ENCODE data around the gene EIPR1. TPM values are rescaled to one million over a fixed set of nuclear protein-coding genes. Genes with fewer than 3 reads are reported as not detected.

Gene EIPR1
- total and polyA plus RNA-seq, 10 of the 15 experiments (the other 5 are each of a cell fraction or from before 2014, with no cell fraction given) = 23.6 to 61.2 (median 42.2) TPM

- DNase-seq (ENCODE audit: low read depth, low spot score) (no peak), ATAC-seq (no peak), FAIRE-seq (no peak)
- ChIA-PET POLR2A (no interaction called here), CTCF (no interaction called here), RAD21 (ENCODE audit: unreplicated experiment) (no interaction called here), SMC1A (ENCODE audit: uncharacterized antibody, unreplicated experiment) (no interaction called here)
- H3K27me3 ChIP-seq (replicated peaks in 1 of 2; ENCODE audit: control insufficient read depth in 2 of 2, insufficient read depth in 2 of 2, low read length in 1 of 2) = no peaks in the 10 kb centered on the region
- no TSS peak for BruUV-seq (replicated peaks)
- no peak overlapping the region for H3K4me2 ChIP-seq (ENCODE audit: control insufficient read depth, insufficient read depth)
- no peaks in the 10 kb centered on the region for H3K4me1 ChIP-seq (ENCODE audit: control insufficient read depth, insufficient read depth, low read length)
- H3K9ac ChIP-seq (ENCODE audit: control insufficient read depth, insufficient read depth, low read length) = no peak overlapping the region
- no peak overlapping the region for H3K27ac ChIP-seq (ENCODE audit: control insufficient read depth, insufficient read depth)
- H3K36me3 ChIP-seq (ENCODE audit: control insufficient read depth in 2 of 2, insufficient read depth in 2 of 2, low read length in 1 of 2) = peaks cover 0 to 3% of the 10 kb centered on the region in 2 experiments; a peak in 1 of 4 replicates
- H3K9me3 ChIP-seq (replicated peaks; ENCODE audit: control insufficient read depth, insufficient read depth, low read length) = peaks cover 4% of the 10 kb centered on the region; the same call in 2 of the 3 replicates
- intact Hi-C loops (cut with micrococcal nuclease; ENCODE audit: unreplicated experiment) (no loop called here), in situ Hi-C loops (cut with MboI) (no loop called here)
- no peaks in the 10 kb centered on the region for H3K79me2 ChIP-seq (ENCODE audit: control insufficient read depth, insufficient read depth, low read length)
- no peak overlapping the region for H3K4me3 ChIP-seq
- H2AFZ ChIP-seq (ENCODE audit: control insufficient read depth, low read depth, low read length) = no peak overlapping the region
- WGBS (ENCODE audit: insufficient coverage, insufficient replicate concordance, low lambda C conversion rate, missing lambda C conversion rate) = 94% methylated on average over 11 of the region's 11 CpGs
- H4K20me1 ChIP-seq (ENCODE audit: control insufficient read depth, insufficient read depth) = no peaks in the 10 kb centered on the region
- no peak for TF ChIP-seq TARDBP (IDR thresholded peaks at IDR 0.05; ENCODE audit: borderline replicate concordance)
- no peak for TF ChIP-seq ESRRA (IDR thresholded peaks at IDR 0.05; ENCODE audit: low read length)
- TF ChIP-seq GABPA (IDR thresholded peaks at IDR 0.05; ENCODE audit: low read depth) = no peak
- no peak for TF ChIP-seq CTCF (IDR thresholded peaks at IDR 0.05 in 2 of 3, conservative IDR thresholded peaks at IDR 0.05 in 1 of 3; ENCODE audit: control insufficient read depth in 2 of 3, extremely low read depth in 1 of 3, insufficient read depth in 1 of 3, low read depth in 3 of 3, low read length in 3 of 3)
- TF ChIP-seq ZSCAN29 (IDR thresholded peaks at IDR 0.05) = no peak
- no peak for TF ChIP-seq NR2C1 (IDR thresholded peaks at IDR 0.05)
- no peak for TF ChIP-seq CEBPB (IDR thresholded peaks at IDR 0.05; ENCODE audit: borderline replicate concordance in 1 of 2, low read depth in 2 of 2, low read length in 2 of 2)
- TF ChIP-seq EZH2 (IDR thresholded peaks at IDR 0.05; ENCODE audit: borderline replicate concordance, control insufficient read depth, low read depth, low read length) = no peak
- TF ChIP-seq E4F1 (IDR thresholded peaks at IDR 0.05; ENCODE audit: borderline replicate concordance, partially characterized antibody) = no peak
- no peak for TF ChIP-seq RUNX3 (IDR thresholded peaks at IDR 0.05; ENCODE audit: low read length)
- TF ChIP-seq NBN (IDR thresholded peaks at IDR 0.05) = no peak
- TF ChIP-seq SP1 (IDR thresholded peaks at IDR 0.05; ENCODE audit: low read depth, low read length) = no peak
- no peak for TF ChIP-seq ATF2 (IDR thresholded peaks at IDR 0.05; ENCODE audit: low read length)
- TF ChIP-seq CREM (IDR thresholded peaks at IDR 0.05; ENCODE audit: low read depth) = no peak
- no peak for TF ChIP-seq REST (IDR thresholded peaks at IDR 0.05; ENCODE audit: low read depth, low read length)
- no peak for TF ChIP-seq MXI1 (IDR thresholded peaks at IDR 0.05; ENCODE audit: low read depth, low read length)
- TF ChIP-seq ZBED1 (IDR thresholded peaks at IDR 0.05; ENCODE audit: borderline replicate concordance) = no peak
- TF ChIP-seq ZNF274 (IDR thresholded peaks at IDR 0.05; ENCODE audit: insufficient read depth, insufficient read length) = no peak
Observed at GRCh38 chr2:3179626-3180025, 198.0 kb downstream of the EIPR1 start.
